PC-9 (cell line): ENCODE measurements around the gene MAPT.

Experiments
- EZH2 ChIP-seq: fragments of 200-600 bp; sonication (generic); IDR thresholded peaks from 2 replicates; pipeline ENCODE4 v1.8.0; 2017; ENCODE audit warnings: antibody characterized with exemption, low read depth
- TF ChIP-seq, protein P1 (sequence below): fragments of 200-600 bp; sonication (generic); conservative IDR thresholded peaks from 2 replicates; pipeline ENCODE4 v1.6.1; 2017; ENCODE audit warnings: mixed run types, antibody characterized with exemption, mild to moderate bottlenecking, moderate library complexity

DNA sequence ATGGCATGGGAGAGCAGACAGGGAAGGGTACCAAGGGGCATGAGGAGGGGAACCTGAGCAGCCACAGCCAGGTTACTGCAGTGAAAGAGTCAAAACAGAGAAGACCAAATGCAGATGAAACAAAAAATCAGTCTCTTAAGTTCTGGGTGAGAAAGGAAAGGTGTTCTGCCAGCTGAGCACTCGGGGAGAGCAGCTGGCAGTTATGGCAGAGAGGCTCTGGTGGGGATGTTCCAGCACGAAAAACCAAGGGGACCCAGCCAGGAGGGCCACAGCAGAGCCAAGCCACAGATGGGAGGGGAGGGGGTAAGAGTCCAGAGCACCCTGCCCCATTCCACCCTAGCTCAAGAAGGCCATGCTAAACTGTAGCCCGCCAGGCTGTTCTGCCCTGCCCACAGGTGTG is 136.4 kb downstream of the MAPT start:
- TF ChIP-seq, protein P1, sequence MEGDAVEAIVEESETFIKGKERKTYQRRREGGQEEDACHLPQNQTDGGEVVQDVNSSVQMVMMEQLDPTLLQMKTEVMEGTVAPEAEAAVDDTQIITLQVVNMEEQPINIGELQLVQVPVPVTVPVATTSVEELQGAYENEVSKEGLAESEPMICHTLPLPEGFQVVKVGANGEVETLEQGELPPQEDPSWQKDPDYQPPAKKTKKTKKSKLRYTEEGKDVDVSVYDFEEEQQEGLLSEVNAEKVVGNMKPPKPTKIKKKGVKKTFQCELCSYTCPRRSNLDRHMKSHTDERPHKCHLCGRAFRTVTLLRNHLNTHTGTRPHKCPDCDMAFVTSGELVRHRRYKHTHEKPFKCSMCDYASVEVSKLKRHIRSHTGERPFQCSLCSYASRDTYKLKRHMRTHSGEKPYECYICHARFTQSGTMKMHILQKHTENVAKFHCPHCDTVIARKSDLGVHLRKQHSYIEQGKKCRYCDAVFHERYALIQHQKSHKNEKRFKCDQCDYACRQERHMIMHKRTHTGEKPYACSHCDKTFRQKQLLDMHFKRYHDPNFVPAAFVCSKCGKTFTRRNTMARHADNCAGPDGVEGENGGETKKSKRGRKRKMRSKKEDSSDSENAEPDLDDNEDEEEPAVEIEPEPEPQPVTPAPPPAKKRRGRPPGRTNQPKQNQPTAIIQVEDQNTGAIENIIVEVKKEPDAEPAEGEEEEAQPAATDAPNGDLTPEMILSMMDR: no peak
- no peak for TF ChIP-seq EZH2
